HG03575 (cell line): ENCODE results near the gene STK32B.

Experiments
- ATAC-seq: cut with Tn5 transposase; IDR thresholded peaks from one replicate; pipeline ENCODE4 v1.9.1; 2021; ENCODE audit not compliant: unreplicated experiment, insufficient number of reproducible peaks, low FRiP score; ENCODE audit errors: extremely low read depth

Gene STK32B

GRCh38 chr4:5027346-5027745 is 23.9 kb upstream of the STK32B start:
- no peak for ATAC-seq

DNA sequence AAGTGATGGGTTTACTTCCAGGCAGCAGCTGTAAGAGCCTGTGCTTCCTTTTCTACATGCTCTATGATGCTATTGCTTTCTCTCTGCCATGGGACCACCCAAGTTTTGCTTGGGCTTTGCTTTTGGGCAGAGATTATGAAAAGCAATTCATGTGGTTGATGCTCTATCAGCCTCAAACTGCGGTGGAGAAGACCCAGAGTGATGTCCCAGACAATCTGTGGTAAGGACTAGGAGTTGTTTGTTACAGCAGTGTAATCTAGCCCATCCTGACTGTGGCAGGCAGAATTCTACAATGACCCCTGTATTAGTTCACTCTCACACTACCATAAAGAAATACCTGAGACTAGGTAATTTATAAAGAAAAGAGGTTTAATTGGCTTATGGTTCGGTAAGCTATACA is 22.8 kb upstream of the STK32B start:
- ATAC-seq, result no peak

GRCh38 chr4:5029447-5029846 is 21.8 kb upstream of the STK32B start:
- no peak for ATAC-seq

- ATAC-seq, result no peak
These were observed 21.1 kb upstream of the STK32B start for GRCh38 chr4:5030221-5030620.

DNA sequence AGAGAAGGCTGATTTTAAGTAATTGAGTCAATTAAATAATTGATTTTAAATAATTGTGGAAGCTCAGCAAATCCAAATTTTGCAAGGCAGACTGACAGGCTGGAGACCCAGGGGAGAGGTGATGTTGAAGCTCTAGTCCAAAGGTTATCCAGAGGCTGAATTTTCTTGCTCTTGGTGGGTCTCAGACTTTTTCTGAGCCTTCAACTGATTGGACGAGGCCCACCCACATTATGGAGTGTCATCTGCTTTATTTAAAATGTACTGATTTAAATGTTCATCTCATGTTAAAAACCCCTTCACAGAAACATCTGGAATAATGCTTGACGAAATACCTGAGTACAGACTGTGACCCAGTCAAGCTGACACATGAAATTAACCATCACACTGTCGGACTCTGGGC is 20.4 kb upstream of the STK32B start:
- ATAC-seq, result no peak

GRCh38 chr4:5032813-5033212 is 18.5 kb upstream of the STK32B start:
- ATAC-seq, result no peak

GRCh38 chr4:5033281-5033841 is 17.9 kb upstream of the STK32B start:
- ATAC-seq, result no peak

GRCh38 chr4:5034206-5034605 is 17.1 kb upstream of the STK32B start:
- no peak for ATAC-seq

DNA sequence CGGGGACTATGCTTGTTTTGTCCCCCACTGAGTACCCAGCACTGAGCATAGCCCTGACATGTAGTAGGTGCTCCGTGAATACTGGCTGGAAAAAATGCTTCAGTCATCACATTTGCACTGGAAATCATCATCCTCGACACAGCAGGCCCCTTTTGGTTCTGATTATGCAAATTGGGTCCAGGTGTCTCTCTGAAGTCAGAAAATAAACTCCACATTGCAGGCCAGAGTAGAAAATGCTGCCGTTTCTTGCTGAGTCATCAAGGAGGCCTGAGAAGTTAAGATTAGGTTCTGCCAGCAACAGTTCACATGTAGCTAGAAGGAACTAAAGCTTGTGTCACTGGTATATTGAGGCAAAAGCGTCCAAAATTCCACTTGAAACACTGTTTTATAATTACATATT is 15.0 kb upstream of the STK32B start:
- no peak for ATAC-seq

- ATAC-seq, result no peak
These were observed 13.4 kb upstream of the STK32B start for GRCh38 chr4:5037553-5038551.

DNA sequence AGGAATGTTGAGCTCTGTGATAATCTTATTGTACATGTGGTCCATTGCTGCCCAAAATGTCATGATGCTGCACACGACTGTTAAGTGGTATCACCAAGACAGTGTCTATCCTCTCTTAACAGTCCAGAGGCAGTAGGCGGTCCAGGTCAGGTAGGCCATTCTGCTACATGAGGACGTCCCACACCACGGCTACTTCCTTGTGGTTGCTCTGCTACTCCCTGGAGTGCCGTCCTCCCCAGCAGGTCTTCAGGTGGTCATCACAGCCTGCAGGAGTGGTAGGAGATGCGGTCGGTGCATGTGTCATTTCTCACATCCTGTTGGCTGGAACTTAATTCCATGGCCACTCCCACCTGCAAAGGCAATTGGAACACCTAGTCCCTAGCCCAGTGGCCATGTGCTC is 11.5 kb upstream of the STK32B start:
- no peak for ATAC-seq

DNA sequence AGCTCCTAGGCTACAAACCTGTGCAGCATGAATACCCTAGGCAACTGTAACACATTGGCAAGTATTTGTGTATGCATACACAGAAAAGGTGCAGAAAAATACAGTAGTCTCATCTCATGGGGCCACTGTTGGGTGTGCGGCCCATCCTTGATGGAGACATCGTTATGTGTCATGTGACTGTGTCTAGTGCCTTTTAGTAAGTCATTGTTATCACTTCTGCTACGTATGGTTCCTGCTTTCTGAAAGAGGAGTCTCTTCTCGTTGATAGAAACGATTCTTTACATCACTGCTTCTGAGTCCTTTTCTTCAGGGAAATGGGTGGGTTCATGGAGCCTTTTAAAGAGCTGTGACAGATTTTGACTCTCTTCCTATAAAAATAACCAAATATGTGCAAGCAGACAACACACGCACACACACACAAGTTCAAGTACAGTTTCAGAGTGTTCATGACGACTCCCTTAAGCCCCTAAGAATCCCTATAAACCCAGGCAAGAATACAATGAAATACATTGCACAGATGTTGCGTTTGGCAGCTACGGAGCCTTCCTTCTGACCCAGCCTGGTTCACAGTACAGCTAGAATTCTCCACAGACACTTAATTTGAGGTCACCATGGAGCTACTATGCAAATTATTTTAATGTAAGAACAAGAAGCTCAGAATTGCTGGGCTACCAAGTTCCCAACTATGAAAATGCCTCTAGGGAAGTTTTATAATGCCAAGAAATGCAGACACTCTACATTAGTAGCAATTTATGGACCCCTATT is 10.2 kb upstream of the STK32B start:
- ATAC-seq, result no peak

- ATAC-seq, result no peak
These were observed 9.6 kb upstream of the STK32B start for GRCh38 chr4:5041699-5042098.

DNA sequence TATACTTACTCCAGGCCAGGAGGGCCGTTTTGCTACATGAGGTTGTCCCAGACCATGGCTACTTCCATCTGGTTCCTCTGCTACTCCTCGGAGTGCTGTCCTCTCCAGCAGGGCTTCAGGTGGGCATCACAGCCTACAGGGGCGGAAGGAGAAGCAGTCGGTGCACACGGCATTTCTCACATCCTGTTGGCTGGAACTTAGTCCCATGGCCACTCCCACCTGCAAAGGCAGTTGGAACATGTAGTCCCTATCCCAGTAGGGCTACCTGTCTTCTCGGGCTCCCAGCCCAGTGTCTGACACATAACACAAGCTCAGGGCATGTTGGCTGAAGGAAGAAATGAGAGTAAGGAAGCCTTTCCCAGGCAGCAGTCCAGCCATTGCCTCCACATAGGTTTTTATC is 7.7 kb upstream of the STK32B start:
- no peak for ATAC-seq

- ATAC-seq, result no peak
These were observed 6.9 kb upstream of the STK32B start for GRCh38 chr4:5044341-5044740.

DNA sequence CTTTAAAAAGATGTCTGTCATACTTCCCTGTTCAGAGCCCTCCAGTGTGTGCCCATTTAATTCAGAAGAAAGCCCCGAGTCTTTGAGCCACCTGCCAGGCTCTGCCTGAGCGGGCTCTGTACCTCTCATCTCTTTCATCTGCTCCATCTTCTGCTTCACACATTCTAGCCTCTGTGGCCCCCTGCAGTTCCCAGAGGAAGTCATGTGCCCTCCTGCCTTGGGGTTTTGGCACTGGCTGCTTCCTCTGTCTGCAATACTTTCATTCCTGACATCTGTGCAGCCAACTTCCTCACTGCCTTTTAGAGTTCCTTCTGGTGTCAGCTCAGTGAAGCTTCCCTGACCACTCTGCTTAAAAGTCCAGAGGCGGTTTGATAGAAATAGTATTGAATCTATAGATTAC is 6.2 kb upstream of the STK32B start:
- ATAC-seq, result no peak

DNA sequence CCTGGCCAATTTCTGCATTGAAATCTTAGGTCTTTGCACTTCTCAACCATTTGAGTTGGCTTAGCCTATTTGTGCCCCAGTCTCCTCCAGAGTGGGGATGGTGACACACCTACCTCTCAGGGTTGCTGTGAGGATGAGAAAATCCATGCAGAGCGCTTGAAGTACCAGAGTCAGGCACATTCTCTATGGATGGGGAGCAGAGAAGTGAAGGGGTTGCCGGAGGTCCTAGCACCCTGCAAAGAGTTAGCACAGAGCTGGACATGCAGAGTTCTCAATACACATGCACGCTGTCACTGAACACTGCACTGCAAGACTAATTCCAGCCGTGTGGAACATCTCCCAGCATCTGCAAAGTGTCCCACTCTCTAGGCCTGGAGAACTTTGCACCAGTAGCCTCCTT is 2.6 kb upstream of the STK32B start:
- ATAC-seq, result no peak

GRCh38 chr4:5050520-5051277 is 581 bp upstream of the STK32B start:
- ATAC-seq, result no peak

GRCh38 chr4:5052204-5052702 is 973 bp downstream of the STK32B start:
- ATAC-seq, result no peak
